ENCODE measurements around the gene C19orf67. TPM values are rescaled to one million over a fixed set of nuclear protein-coding genes. Genes with fewer than 3 reads are reported as not detected.

Gene C19orf67
- total RNA-seq, 1 experiment from 2014 or later = not detected

DNA sequence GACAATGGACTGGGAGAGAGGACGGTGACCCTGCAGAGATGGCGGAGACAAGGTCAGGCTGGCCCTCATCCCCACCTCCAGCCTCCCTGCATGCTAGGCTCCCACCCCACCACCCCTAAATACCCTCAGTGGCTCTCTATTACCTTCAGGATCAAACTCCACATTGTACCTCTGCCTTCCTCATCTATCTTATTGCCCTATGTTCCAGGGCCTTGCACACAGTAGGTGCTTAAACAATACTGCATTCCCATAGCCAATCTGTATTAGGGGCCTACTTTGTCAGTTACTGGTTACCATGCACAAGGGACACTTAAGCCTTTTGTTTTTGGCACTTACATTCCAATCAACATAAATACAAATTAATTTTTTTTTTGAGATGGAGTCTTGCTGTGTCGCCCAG, 30.2 kb downstream of the C19orf67 start:
- Mint-ChIP-seq H3K27me3 (ENCODE audit: insufficient read depth, unreplicated experiment) (no peaks in the 10 kb centered on the region), H3K4me3 (ENCODE audit: unreplicated experiment) (no peak overlapping the region), H3K4me1 (ENCODE audit: low read depth, unreplicated experiment) (peaks cover 14% of the 10 kb centered on the region), H3K9me3 (ENCODE audit: unreplicated experiment) (no peaks in the 10 kb centered on the region), H3K36me3 (ENCODE audit: insufficient read depth, unreplicated experiment) (peaks cover 12% of the 10 kb centered on the region), H3K27ac (ENCODE audit: unreplicated experiment) (no peak overlapping the region)
- H3K27me3 ChIP-seq (replicated peaks; ENCODE audit: control insufficient read depth, insufficient read depth, low read length) = no peaks in the 10 kb centered on the region
- intact Hi-C loops (cut with micrococcal nuclease; ENCODE audit: unreplicated experiment) = no loop called here
- H3K36me3 ChIP-seq (ENCODE audit: control insufficient read depth, insufficient read depth, low read length) = no peaks in the 10 kb centered on the region; the same call in 1 of the 2 replicates
- H3K4me3 ChIP-seq (ENCODE audit: low read depth, low read length) = no peak overlapping the region
- ChIA-PET CTCF (no interaction called here), POLR2A (no interaction called here)
- no TSS peak for BruUV-seq (replicated peaks)
- DNase-seq = no peak
- TF ChIP-seq, protein P1, sequence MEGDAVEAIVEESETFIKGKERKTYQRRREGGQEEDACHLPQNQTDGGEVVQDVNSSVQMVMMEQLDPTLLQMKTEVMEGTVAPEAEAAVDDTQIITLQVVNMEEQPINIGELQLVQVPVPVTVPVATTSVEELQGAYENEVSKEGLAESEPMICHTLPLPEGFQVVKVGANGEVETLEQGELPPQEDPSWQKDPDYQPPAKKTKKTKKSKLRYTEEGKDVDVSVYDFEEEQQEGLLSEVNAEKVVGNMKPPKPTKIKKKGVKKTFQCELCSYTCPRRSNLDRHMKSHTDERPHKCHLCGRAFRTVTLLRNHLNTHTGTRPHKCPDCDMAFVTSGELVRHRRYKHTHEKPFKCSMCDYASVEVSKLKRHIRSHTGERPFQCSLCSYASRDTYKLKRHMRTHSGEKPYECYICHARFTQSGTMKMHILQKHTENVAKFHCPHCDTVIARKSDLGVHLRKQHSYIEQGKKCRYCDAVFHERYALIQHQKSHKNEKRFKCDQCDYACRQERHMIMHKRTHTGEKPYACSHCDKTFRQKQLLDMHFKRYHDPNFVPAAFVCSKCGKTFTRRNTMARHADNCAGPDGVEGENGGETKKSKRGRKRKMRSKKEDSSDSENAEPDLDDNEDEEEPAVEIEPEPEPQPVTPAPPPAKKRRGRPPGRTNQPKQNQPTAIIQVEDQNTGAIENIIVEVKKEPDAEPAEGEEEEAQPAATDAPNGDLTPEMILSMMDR (IDR thresholded peaks at IDR 0.05; ENCODE audit: insufficient read depth in 1 of 2, low read depth in 1 of 2, low read length in 1 of 2, severe bottlenecking in 1 of 2, unreplicated experiment in 1 of 2) = no peak
- H3K9me3 ChIP-seq = no peaks in the 10 kb centered on the region
- peaks cover 13% of the 10 kb centered on the region for H3K4me1 ChIP-seq

DNA sequence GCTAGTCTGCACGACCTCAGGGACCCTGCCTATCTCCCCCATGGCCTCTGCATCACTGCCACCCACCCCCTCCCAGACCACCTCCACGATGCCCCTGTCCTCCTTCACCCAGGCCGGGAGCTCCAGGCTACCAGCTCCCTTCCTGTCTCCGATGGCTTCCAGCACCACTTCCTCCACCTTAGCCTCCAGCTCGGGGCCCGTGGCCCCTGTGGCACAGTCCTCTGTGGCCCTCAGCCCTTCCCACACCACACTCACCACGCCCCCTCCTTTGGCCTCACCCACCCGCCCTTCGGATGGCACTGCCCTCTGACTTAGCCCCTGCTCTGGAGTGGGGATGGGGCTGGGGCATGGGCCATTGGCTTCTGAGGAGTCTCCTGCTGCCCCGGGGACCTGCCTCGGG, 30.9 kb downstream of the C19orf67 start:
- no peaks in the 10 kb centered on the region; the same call in 1 of the 2 replicates for H3K36me3 ChIP-seq (ENCODE audit: control insufficient read depth, insufficient read depth, low read length)
- Mint-ChIP-seq H3K27ac (ENCODE audit: unreplicated experiment) (no peak overlapping the region), H3K4me1 (ENCODE audit: low read depth, unreplicated experiment) (peaks cover 10% of the 10 kb centered on the region), H3K4me3 (ENCODE audit: unreplicated experiment) (no peak overlapping the region), H3K9me3 (ENCODE audit: unreplicated experiment) (no peaks in the 10 kb centered on the region), H3K27me3 (ENCODE audit: insufficient read depth, unreplicated experiment) (no peaks in the 10 kb centered on the region), H3K36me3 (ENCODE audit: insufficient read depth, unreplicated experiment) (peaks cover 12% of the 10 kb centered on the region)
- peaks cover 6% of the 10 kb centered on the region for H3K4me1 ChIP-seq
- no TSS peak for BruUV-seq (replicated peaks)
- TF ChIP-seq, protein P1 (IDR thresholded peaks at IDR 0.05; ENCODE audit: insufficient read depth in 1 of 2, low read depth in 1 of 2, low read length in 1 of 2, severe bottlenecking in 1 of 2, unreplicated experiment in 1 of 2) = no peak
- ChIA-PET POLR2A (no interaction called here), CTCF (interaction anchor here (0.9 kb wide), 1 partner anchor 82 kb away, joined by 3 read pairs; the partner anchor contains the start of gene ASF1B)
- DNase-seq = no peak
- intact Hi-C loops (cut with micrococcal nuclease; ENCODE audit: unreplicated experiment) = no loop called here
- H3K9me3 ChIP-seq = no peaks in the 10 kb centered on the region
- H3K4me3 ChIP-seq (ENCODE audit: low read depth, low read length) = no peak overlapping the region
- H3K27me3 ChIP-seq (replicated peaks; ENCODE audit: control insufficient read depth, insufficient read depth, low read length) = no peaks in the 10 kb centered on the region

DNA sequence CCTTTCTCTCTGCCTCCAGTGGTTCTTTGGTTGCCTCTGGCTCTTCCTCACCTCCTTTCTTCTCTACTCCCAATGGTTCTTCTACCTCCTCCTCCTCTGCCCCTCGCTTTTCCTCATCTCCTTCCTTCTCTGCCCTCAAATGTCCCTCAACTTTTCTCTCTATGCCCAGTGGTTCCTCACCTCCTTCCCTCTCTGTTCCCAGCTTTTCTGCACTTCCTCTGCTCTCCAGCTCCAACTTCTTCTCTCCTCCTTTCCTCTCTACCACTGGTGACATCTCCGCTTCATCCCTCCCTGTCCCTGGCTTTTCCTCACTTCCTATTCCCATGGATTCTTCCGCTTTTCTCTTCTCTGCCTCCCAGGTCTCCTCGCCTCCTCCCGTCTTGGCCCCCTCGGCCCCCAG, 31.5 kb downstream of the C19orf67 start:
- Mint-ChIP-seq H3K36me3 (ENCODE audit: insufficient read depth, unreplicated experiment) (peaks cover 12% of the 10 kb centered on the region), H3K4me3 (ENCODE audit: unreplicated experiment) (no peak overlapping the region), H3K27ac (ENCODE audit: unreplicated experiment) (no peak overlapping the region), H3K27me3 (ENCODE audit: insufficient read depth, unreplicated experiment) (no peaks in the 10 kb centered on the region), H3K4me1 (ENCODE audit: low read depth, unreplicated experiment) (peaks cover 7% of the 10 kb centered on the region), H3K9me3 (ENCODE audit: unreplicated experiment) (no peaks in the 10 kb centered on the region)
- H3K4me3 ChIP-seq (ENCODE audit: low read depth, low read length) = no peak overlapping the region
- intact Hi-C loops (cut with micrococcal nuclease; ENCODE audit: unreplicated experiment) = no loop called here
- no peaks in the 10 kb centered on the region for H3K9me3 ChIP-seq
- TF ChIP-seq, protein P1 (IDR thresholded peaks at IDR 0.05; ENCODE audit: insufficient read depth in 1 of 2, low read depth in 1 of 2, low read length in 1 of 2, severe bottlenecking in 1 of 2, unreplicated experiment in 1 of 2) = no peak
- no peak for DNase-seq
- ChIA-PET POLR2A (no interaction called here), CTCF (interaction anchor here (0.6 to 0.9 kb wide), 2 partner anchors 21 to 83 kb away, joined by 3 to 11 read pairs; partner anchors contain the start of gene ASF1B)
- H3K27me3 ChIP-seq (replicated peaks; ENCODE audit: control insufficient read depth, insufficient read depth, low read length) = no peaks in the 10 kb centered on the region
- H3K4me1 ChIP-seq = peaks cover under 1% of the 10 kb centered on the region; the same call in 1 of the 2 replicates
- no TSS peak for BruUV-seq (replicated peaks)
- H3K36me3 ChIP-seq (ENCODE audit: control insufficient read depth, insufficient read depth, low read length) = no peaks in the 10 kb centered on the region; the same call in 1 of the 2 replicates
